ENCODE results near the gene SUCLG2. TPM values are rescaled to one million over a fixed set of nuclear protein-coding genes. Genes with fewer than 3 reads are reported as not detected.

SUCLG2 gene
- total RNA-seq, 1 experiment from 2014 or later, result 22.3 TPM

DNA sequence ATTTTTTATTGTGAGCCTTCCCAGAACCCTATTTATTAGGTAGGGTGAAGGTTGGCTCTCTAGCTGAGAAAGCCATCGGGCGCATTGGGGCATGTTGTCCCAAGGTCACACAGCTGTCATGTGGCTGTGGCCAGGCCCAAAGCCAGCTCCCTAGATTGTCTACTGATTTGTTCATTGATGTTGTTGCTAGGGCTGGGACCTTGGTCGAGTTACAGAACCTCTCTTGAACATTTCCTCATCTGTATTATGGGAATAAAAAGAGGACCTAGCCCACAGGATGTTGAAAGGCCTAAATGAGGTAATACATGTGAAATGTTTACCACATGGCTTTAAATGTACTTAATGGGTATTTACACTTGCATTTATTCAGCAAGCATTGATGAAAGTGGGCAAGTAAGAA lies 252.5 kb downstream of the SUCLG2 start:
- DNase-seq, result no peak

DNA sequence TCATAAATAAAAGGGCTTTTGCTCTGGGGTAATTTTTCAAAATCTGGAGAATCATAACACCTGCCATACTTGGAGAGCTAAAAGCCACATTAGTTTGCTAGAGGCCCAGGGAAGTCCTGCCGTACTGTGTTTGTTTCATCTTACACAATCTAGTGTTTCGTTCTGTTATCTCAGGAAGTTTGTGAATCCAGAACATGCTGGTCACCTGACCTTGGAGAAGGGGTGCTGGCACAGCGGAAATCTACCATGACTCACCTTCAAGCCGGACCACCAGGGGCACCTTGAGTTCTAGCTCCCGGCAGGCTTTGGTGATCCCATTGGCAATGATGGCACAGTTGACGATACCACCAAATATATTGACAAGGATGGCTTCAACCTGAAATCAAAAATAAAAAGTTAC lies 253.9 kb downstream of the SUCLG2 start:
- Histone ChIP-seq H3K4me3 (ENCODE audit: low read length) (no peak overlapping the region), H3K79me2 (ENCODE audit: low read length) (no peaks in the 10 kb centered on the region), H3K4me1 (ENCODE audit: insufficient read depth, low read length) (no peaks in the 10 kb centered on the region), H3K27me3 (ENCODE audit: low read length) (no peaks in the 10 kb centered on the region), H2AFZ (ENCODE audit: low read length) (no peak overlapping the region), H4K20me1 (ENCODE audit: low read length) (no peaks in the 10 kb centered on the region), H3K27ac (ENCODE audit: low read length) (no peak overlapping the region), H3K4me2 (ENCODE audit: low read length) (no peak overlapping the region), H3F3A (ENCODE audit: low read length, unreplicated experiment) (no peaks in the 10 kb centered on the region), H3K9me2 (replicated peaks; ENCODE audit: low read length) (no peaks in the 10 kb centered on the region), H3K9ac (ENCODE audit: low read length) (no peak overlapping the region), H3K36me3 (ENCODE audit: low read depth, low read length) (no peaks in the 10 kb centered on the region), H3K9me3 (ENCODE audit: low read length) (no peaks in the 10 kb centered on the region)
- BruUV-seq (replicated peaks), result no TSS peak
- intact Hi-C loops (cut with micrococcal nuclease), result no loop called here
- POLR2A ChIA-PET (ENCODE audit: unreplicated experiment), result no interaction called here
- DNase-seq, result no peak
- CTCF ChIA-PET, result no interaction called here
- no peak for TF ChIP-seq CTCF (conservative IDR thresholded peaks at IDR 0.05; ENCODE audit: low read depth, low read length)
- no peak for TF ChIP-seq EZH2phosphoT487 (IDR thresholded peaks at IDR 0.05; ENCODE audit: borderline replicate concordance, low read length)
- no peak for TF ChIP-seq EZH2 (IDR thresholded peaks at IDR 0.05; ENCODE audit: low read length, unreplicated experiment)
- ATAC-seq, result no peak

More for the DNA sequence above, 252.5 kb downstream of the SUCLG2 start:
- Histone ChIP-seq H2AFZ (ENCODE audit: low read length) (no peak overlapping the region), H3F3A (ENCODE audit: low read length, unreplicated experiment) (no peaks in the 10 kb centered on the region), H4K20me1 (ENCODE audit: low read length) (no peaks in the 10 kb centered on the region), H3K9me2 (replicated peaks; ENCODE audit: low read length) (no peaks in the 10 kb centered on the region), H3K4me1 (ENCODE audit: insufficient read depth, low read length) (no peaks in the 10 kb centered on the region), H3K4me3 (ENCODE audit: low read length) (no peak overlapping the region), H3K36me3 (ENCODE audit: low read depth, low read length) (no peaks in the 10 kb centered on the region), H3K27ac (ENCODE audit: low read length) (no peak overlapping the region), H3K79me2 (ENCODE audit: low read length) (no peaks in the 10 kb centered on the region), H3K9ac (ENCODE audit: low read length) (no peak overlapping the region), H3K4me2 (ENCODE audit: low read length) (no peak overlapping the region), H3K27me3 (ENCODE audit: low read length) (no peaks in the 10 kb centered on the region), H3K9me3 (ENCODE audit: low read length) (no peaks in the 10 kb centered on the region)
- POLR2A ChIA-PET (ENCODE audit: unreplicated experiment), result no interaction called here
- no peak for TF ChIP-seq EZH2phosphoT487 (IDR thresholded peaks at IDR 0.05; ENCODE audit: borderline replicate concordance, low read length)
- no peak for TF ChIP-seq EZH2 (IDR thresholded peaks at IDR 0.05; ENCODE audit: low read length, unreplicated experiment)
- no peak for TF ChIP-seq CTCF (conservative IDR thresholded peaks at IDR 0.05; ENCODE audit: low read depth, low read length)
- no TSS peak for BruUV-seq (replicated peaks)
- ATAC-seq, result no peak
- CTCF ChIA-PET, result no interaction called here
- intact Hi-C loops (cut with micrococcal nuclease), result no loop called here

DNA sequence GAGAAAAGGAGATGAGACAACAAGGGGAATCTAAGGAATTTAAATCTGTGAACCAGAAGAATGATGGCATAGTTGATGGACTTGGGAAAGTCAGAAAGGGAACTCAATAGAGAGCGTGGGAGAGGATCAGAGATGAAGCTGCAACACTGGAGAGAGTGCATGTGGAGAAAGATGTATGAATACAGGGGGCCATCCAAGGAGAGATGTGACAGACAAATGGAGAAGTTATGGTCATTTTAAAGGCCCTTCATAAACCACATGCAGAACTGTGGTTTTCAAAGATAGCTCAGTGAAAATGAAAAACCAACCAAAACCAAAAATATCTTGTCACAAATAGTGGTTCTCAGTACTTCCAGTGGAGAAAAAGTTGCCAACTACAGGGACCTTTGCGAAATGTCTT lies 265.2 kb downstream of the SUCLG2 start:
- no peak overlapping the region for H2AFZ ChIP-seq (ENCODE audit: low read length)
- no peak for DNase-seq
- H4K20me1 ChIP-seq (ENCODE audit: low read length), result no peaks in the 10 kb centered on the region
- intact Hi-C loops (cut with micrococcal nuclease), result loop anchor here (10.0 kb wide), 2 partner anchors 216 to 866 kb away; no protein-coding TSS in a partner anchor
- no peak for ATAC-seq
- H3K27ac ChIP-seq (ENCODE audit: low read length), result no peak overlapping the region
- H3K4me1 ChIP-seq (ENCODE audit: insufficient read depth, low read length), result no peaks in the 10 kb centered on the region
- no peaks in the 10 kb centered on the region for H3K79me2 ChIP-seq (ENCODE audit: low read length)
- no peaks in the 10 kb centered on the region for H3K9me3 ChIP-seq (ENCODE audit: low read length)
- POLR2A ChIA-PET (ENCODE audit: unreplicated experiment), result no interaction called here
- H3K36me3 ChIP-seq (ENCODE audit: low read depth, low read length), result no peaks in the 10 kb centered on the region
- no peak overlapping the region for H3K4me2 ChIP-seq (ENCODE audit: low read length)
- CTCF ChIA-PET, result no interaction called here
- TF ChIP-seq EZH2phosphoT487 (IDR thresholded peaks at IDR 0.05; ENCODE audit: borderline replicate concordance, low read length) (no peak), CTCF (conservative IDR thresholded peaks at IDR 0.05; ENCODE audit: low read depth, low read length) (no peak), EZH2 (IDR thresholded peaks at IDR 0.05; ENCODE audit: low read length, unreplicated experiment) (no peak)
- H3K27me3 ChIP-seq (ENCODE audit: low read length), result no peaks in the 10 kb centered on the region
- H3K9me2 ChIP-seq (replicated peaks; ENCODE audit: low read length), result no peaks in the 10 kb centered on the region
- no TSS peak for BruUV-seq (replicated peaks)
- no peak overlapping the region for H3K9ac ChIP-seq (ENCODE audit: low read length)
- no peaks in the 10 kb centered on the region for H3F3A ChIP-seq (ENCODE audit: low read length, unreplicated experiment)
- H3K4me3 ChIP-seq (ENCODE audit: low read length), result no peak overlapping the region
